WTC11 (cell line): ENCODE data around the gene ANO2.

Experiments
- ATF6 ChIP-seq: sonication (generic); formaldehyde crosslinking; IDR thresholded peaks from 2 replicates; pipeline ENCODE4 v1.8.1; 2023; ENCODE audit warnings: mild to moderate bottlenecking, missing genetic modification reagents
- CTCF ChIP-seq: fragments of 200-600 bp; IDR thresholded peaks from 2 replicates; pipeline ENCODE4 v1.8.0; 2022; ENCODE audit warnings: antibody characterized with exemption
- FOXP4 ChIP-seq: sonication (generic); formaldehyde crosslinking; IDR thresholded peaks from 2 replicates; pipeline ENCODE4 v1.8.0; 2022; ENCODE audit warnings: mild to moderate bottlenecking, missing genetic modification reagents
- SP1 ChIP-seq: sonication (generic); formaldehyde crosslinking; conservative IDR thresholded peaks from 2 replicates; pipeline ENCODE4 v1.8.1; 2022; ENCODE audit warnings: missing genetic modification reagents
- TEAD1 ChIP-seq: sonication (generic); formaldehyde crosslinking; IDR thresholded peaks from 2 replicates; pipeline ENCODE4 v1.8.0; 2022; ENCODE audit warnings: mild to moderate bottlenecking, missing genetic modification reagents

GRCh38 chr12:5768581-5769196 lies 176.4 kb downstream of the ANO2 start:
- TF ChIP-seq SP1 (CRISPR knock-in tag), result no peak
- no peak for TF ChIP-seq CTCF
- no peak for TF ChIP-seq TEAD1 (CRISPR knock-in tag)
- TF ChIP-seq FOXP4 (CRISPR knock-in tag), result no peak
- TF ChIP-seq ATF6 (CRISPR knock-in tag), result no peak
